Measurements from ENCODE around the gene ESRRG. TPM values are rescaled to one million over a fixed set of nuclear protein-coding genes. Genes with fewer than 3 reads are reported as not detected.

The ESRRG gene
- total and polyA plus RNA-seq, 2 experiments from 2014 or later, result 1.2 to 1.7 TPM

GRCh38 chr1:216600730-216601609, 122.3 kb downstream of the ESRRG start:
- Histone ChIP-seq H3K27me3 (ENCODE audit: insufficient read depth) (peaks cover 9% of the 10 kb centered on the region; the same call in 1 of the 2 replicates), H3K79me2 (replicated peaks; ENCODE audit: insufficient read depth) (no peaks in the 10 kb centered on the region), H4K20me1 (replicated peaks; ENCODE audit: insufficient read depth) (no peaks in the 10 kb centered on the region), H2AFZ (peak overlapping the region; percentile 75; the same call in 1 of the 2 replicates), H3K4me2 (peak overlapping the region; percentile 68), H3K27ac (ENCODE audit: low read depth) (no peak overlapping the region), H3K4me3 (peak overlapping the region; percentile 53), H3K4me1 (ENCODE audit: insufficient read depth) (peaks cover 20% of the 10 kb centered on the region), H3K36me3 (ENCODE audit: insufficient read depth) (no peaks in the 10 kb centered on the region), H3K9me2 (ENCODE audit: insufficient read depth) (no peaks in the 10 kb centered on the region), H3F3A (replicated peaks; ENCODE audit: low read depth) (no peaks in the 10 kb centered on the region)
- H3K27ac Mint-ChIP-seq, result peak overlapping the region; percentile 92; the same call in 1 of the 2 replicates
- peak; percentile 95 for ATAC-seq
- peak overlapping the region; percentile 85 for H3K4me3 Mint-ChIP-seq
- no peaks in the 10 kb centered on the region for H3K36me3 Mint-ChIP-seq (ENCODE audit: low read depth)
- H3K4me1 Mint-ChIP-seq, result peaks cover 48% of the 10 kb centered on the region
- TF ChIP-seq CREB1 (CRISPR knock-in tag; IDR thresholded peaks at IDR 0.05; ENCODE audit: low read depth) (no peak), POLR2AphosphoS5 (IDR thresholded peaks at IDR 0.05; ENCODE audit: low read depth) (0 out of 2 replicates have a peak, but pooled peaks have one; percentile 37), NANOG (IDR thresholded peaks at IDR 0.05; ENCODE audit: borderline replicate concordance) (peak; percentile 94), JUNB (IDR thresholded peaks at IDR 0.05; ENCODE audit: unreplicated experiment) (no peak), ZNF331 (CRISPR knock-in tag; IDR thresholded peaks at IDR 0.05; ENCODE audit: low read depth) (no peak), REST (IDR thresholded peaks at IDR 0.05; ENCODE audit: unreplicated experiment) (no peak), ETS1 (IDR thresholded peaks at IDR 0.05) (peak; percentile 60; the same call in 1 of the 2 replicates), CTCF (conservative IDR thresholded peaks at IDR 0.05; ENCODE audit: low read depth in 2 of 2) (peak; percentile 53 to 54), STAT1 (IDR thresholded peaks at IDR 0.05; ENCODE audit: unreplicated experiment) (no peak), EZH2phosphoT487 (IDR thresholded peaks at IDR 0.05; ENCODE audit: unreplicated experiment) (no peak), ZNF462 (CRISPR knock-in tag; IDR thresholded peaks at IDR 0.05) (no peak), ZNF114 (CRISPR knock-in tag; IDR thresholded peaks at IDR 0.05) (no peak), EZH2 (IDR thresholded peaks at IDR 0.05; ENCODE audit: low read depth, unreplicated experiment) (no peak)
- peak; percentile 89 for DNase-seq (ENCODE audit: low spot score)
- no peaks in the 10 kb centered on the region for H3K9me3 Mint-ChIP-seq
- peaks cover 2% of the 10 kb centered on the region for H3K27me3 Mint-ChIP-seq (ENCODE audit: insufficient read depth, low read depth, poor library complexity)

Data from GM23338 (cell line).